NB4 (cell line): ENCODE data around the gene CEBPZOS.

Experiments
- MYC ChIP-seq: IDR thresholded peaks from 2 replicates; pipeline ENCODE4 v1.6.1; 2011; ENCODE audit warnings: low read depth, low read length
- POLR2A ChIP-seq: IDR thresholded peaks from 2 replicates; pipeline ENCODE4 v1.6.1; 2011; ENCODE audit warnings: mild to moderate bottlenecking; ENCODE audit not compliant: insufficient read length; ENCODE audit errors: extremely low read depth
- TF ChIP-seq, protein P1 (sequence below): IDR thresholded peaks from one replicate; pipeline ENCODE4 v1.5.1; 2012; ENCODE audit warnings: low read depth, low read length

DNA sequence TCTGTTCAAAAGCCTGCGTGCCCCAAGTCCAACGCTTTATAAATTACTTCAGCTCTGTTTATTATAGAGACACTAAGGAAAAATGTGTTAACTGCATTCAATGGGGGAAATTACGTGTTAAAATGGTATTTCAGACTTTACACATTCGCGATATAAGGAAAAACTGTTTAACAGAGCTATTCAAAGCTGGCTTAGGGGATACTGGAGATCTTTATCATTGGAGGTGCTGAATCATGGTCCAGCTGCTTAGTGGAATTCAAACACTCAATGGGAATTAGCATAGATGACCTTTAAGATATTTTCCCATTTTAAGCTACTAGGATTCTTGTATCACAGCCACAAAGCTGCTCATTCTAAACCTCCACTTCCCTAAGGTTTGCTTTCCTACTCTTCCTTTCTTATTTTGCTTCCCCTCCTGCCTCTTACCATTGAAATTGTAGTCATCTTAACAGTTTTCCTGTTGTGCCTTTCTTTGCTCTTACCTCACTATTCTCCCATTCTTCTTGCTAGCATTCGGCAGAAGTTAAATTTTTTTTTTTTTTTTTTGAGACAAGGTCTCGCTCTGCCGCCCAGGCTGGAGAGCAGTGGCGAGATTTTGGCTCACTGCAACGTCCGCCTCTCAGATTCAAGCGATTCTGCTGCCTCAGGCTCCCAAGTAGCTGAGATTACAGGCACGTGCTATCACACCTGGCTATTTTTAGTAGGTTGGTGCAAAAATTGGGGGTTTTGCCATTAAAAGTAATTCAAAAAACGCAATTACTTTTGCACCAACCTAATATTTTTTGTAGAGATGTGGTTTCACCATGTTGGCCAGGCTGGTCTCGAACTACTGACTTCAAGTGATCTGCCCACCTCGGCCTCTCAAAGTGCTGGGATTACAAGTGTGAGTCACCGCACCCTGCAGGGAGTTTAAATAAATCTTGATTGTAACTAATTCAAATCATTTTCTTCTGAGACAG is 14.3 kb upstream of the CEBPZOS start:
- no peak for TF ChIP-seq POLR2A
- TF ChIP-seq, protein P1, sequence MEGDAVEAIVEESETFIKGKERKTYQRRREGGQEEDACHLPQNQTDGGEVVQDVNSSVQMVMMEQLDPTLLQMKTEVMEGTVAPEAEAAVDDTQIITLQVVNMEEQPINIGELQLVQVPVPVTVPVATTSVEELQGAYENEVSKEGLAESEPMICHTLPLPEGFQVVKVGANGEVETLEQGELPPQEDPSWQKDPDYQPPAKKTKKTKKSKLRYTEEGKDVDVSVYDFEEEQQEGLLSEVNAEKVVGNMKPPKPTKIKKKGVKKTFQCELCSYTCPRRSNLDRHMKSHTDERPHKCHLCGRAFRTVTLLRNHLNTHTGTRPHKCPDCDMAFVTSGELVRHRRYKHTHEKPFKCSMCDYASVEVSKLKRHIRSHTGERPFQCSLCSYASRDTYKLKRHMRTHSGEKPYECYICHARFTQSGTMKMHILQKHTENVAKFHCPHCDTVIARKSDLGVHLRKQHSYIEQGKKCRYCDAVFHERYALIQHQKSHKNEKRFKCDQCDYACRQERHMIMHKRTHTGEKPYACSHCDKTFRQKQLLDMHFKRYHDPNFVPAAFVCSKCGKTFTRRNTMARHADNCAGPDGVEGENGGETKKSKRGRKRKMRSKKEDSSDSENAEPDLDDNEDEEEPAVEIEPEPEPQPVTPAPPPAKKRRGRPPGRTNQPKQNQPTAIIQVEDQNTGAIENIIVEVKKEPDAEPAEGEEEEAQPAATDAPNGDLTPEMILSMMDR: no peak
- TF ChIP-seq MYC: no peak
